Fibroblast of skin of right quadriceps (primary cell): ENCODE results near the gene AOPEP.

Source experiments
- DNase-seq: peaks from one replicate; pipeline ENCODE4 v3.0.0-alpha.2; 2013

AOPEP gene

GRCh38 chr9:95131023-95131943, 404.8 kb downstream of the AOPEP start:
- peak; percentile 63 for DNase-seq

GRCh38 chr9:95132366-95133324, 406.1 kb downstream of the AOPEP start:
- peak; percentile 76 for DNase-seq

- DNase-seq, result no peak
Measured at GRCh38 chr9:95133325-95133705, 406.8 kb downstream of the AOPEP start.

- no peak for DNase-seq
Measured at GRCh38 chr9:95134457-95134881, 408.0 kb downstream of the AOPEP start.

GRCh38 chr9:95135756-95136155, 409.3 kb downstream of the AOPEP start:
- no peak for DNase-seq
